HCT116 (cell line): ENCODE measurements around the gene SPATA17. TPM values are rescaled to one million over a fixed set of nuclear protein-coding genes. Genes with fewer than 3 reads are reported as not detected.

Experiments used
- ATAC-seq: fragments of 200-7000 bp; cut with Tn5 transposase; 2 replicates; pipeline ENCODE4 v1.9.1; 2020; ENCODE audit warnings: mild to moderate bottlenecking, moderate library complexity
- BruUV-seq: library from RNA; stranded (reverse); fragments of 400-500 nt; replicated peaks from 2 replicates; lab custom pipeline; 2021; lab: Mats Ljungman, UMichigan
- CTCF ChIA-PET: fragments of 300-600 bp; sonication (Branson Sonifier 250); formaldehyde crosslinking; loops from one replicate; lab custom pipeline; 2021; ENCODE audit warnings: antibody characterized with exemption; lab: Charles Lee
- POLR2A ChIA-PET: fragments of 300-600, 350-600 bp; sonication (Branson Sonifier 250); formaldehyde crosslinking; loops from one replicate; lab custom pipeline; 2021; ENCODE audit warnings: antibody characterized with exemption; lab: Charles Lee
- RAD21 ChIA-PET, 2 experiments: fragments of 300-600 bp; sonication (Branson Sonifier 250); formaldehyde crosslinking; loops; one replicate each; lab custom pipeline; 2023; ENCODE audit warnings: low total read pairs in 2 of 2; ENCODE audit not compliant: uncharacterized antibody in 2 of 2, unreplicated experiment in 2 of 2, low non-redundant PET in 1 of 2; lab: Charles Lee
- DNase-seq: peaks from one replicate; pipeline ENCODE4 v3.0.0-alpha.2; 2010; ENCODE audit warnings: low read depth, low spot score
- H2AFZ ChIP-seq: fragments of 200-600 bp; shearing (Covaris generic), sonication (generic); 2 replicates; pipeline ENCODE4 v1.6.1; 2017; ENCODE audit warnings: low read depth, mixed run types, mixed read lengths, antibody characterized with exemption, low read length; ENCODE audit not compliant: poor library complexity, severe bottlenecking
- H3K27ac ChIP-seq: 2 replicates; pipeline ENCODE4 v1.5.1; 2012; ENCODE audit warnings: low read depth, low read length
- H3K27me3 ChIP-seq: fragments of 200-600 bp; sonication (generic); 2 replicates; pipeline ENCODE4 v1.6.1; 2016; ENCODE audit warnings: mixed run types, low read length, mixed read lengths; ENCODE audit not compliant: insufficient read depth
- H3K36me3 ChIP-seq, 2 experiments: fragments of 200-500 bp in 1 of 2; fragments of 200-600 bp in 1 of 2; sonication (Bioruptor generic) in 1 of 2; sonication (generic) in 1 of 2; 2 replicates each; pipeline versions ENCODE4 v1.5.1 to v1.6.1; 2014 to 2016; ENCODE audit warnings: low read length in 2 of 2, inconsistent platforms in 1 of 2, mixed read lengths in 1 of 2, mixed run types in 1 of 2; ENCODE audit not compliant: insufficient read depth in 2 of 2, control insufficient read depth in 1 of 2
- H3K4me1 ChIP-seq, 2 experiments: fragments of 200-600 bp in 1 of 2; sonication (generic) in 1 of 2; 2 replicates each; pipeline versions ENCODE4 v1.5.1 to v1.6.1; 2012 to 2017; ENCODE audit warnings: low read length in 2 of 2, inconsistent platforms in 1 of 2, mild to moderate bottlenecking in 1 of 2, mixed read lengths in 1 of 2, mixed run types in 1 of 2, moderate library complexity in 1 of 2; ENCODE audit not compliant: insufficient read depth in 2 of 2, control insufficient read depth in 1 of 2
- H3K4me2 ChIP-seq: fragments of 200-600 bp; sonication (generic); 2 replicates; pipeline ENCODE4 v1.6.1; 2017; ENCODE audit warnings: mixed run types, low read length, mixed read lengths
- H3K4me3 ChIP-seq, 2 experiments: fragments of 200-600 bp in 1 of 2; sonication (generic) in 1 of 2; replicated peaks in 1 of 2; 2 replicates each; pipeline ENCODE4 v1.5.1; 2011 to 2016; ENCODE audit warnings: low read length in 2 of 2, control low read depth in 1 of 2, low read depth in 1 of 2, mild to moderate bottlenecking in 1 of 2, mixed read lengths in 1 of 2, mixed run types in 1 of 2
- H3K79me2 ChIP-seq: fragments of 200-600 bp; sonication (generic); 2 replicates; pipeline ENCODE4 v1.6.1; 2017; ENCODE audit warnings: mild to moderate bottlenecking, mixed run types, low read length, moderate library complexity, mixed read lengths; ENCODE audit not compliant: insufficient read depth
- H3K9ac ChIP-seq: fragments of 200-600 bp; sonication (generic); 2 replicates; pipeline ENCODE4 v1.6.1; 2016; ENCODE audit warnings: low read length, mixed read lengths
- H3K9me2 ChIP-seq: fragments of 200-600 bp; sonication (generic), shearing (Covaris generic); 2 replicates; pipeline ENCODE4 v1.6.1; 2017; ENCODE audit warnings: mixed run types, mild to moderate bottlenecking, moderate library complexity; ENCODE audit not compliant: insufficient read depth
- H3K9me3 ChIP-seq, 2 experiments: fragments of 200-500 bp in 1 of 2; fragments of 200-600 bp in 1 of 2; sonication (Bioruptor generic) in 1 of 2; sonication (generic) in 1 of 2; 2 replicates each; pipeline ENCODE4 v1.6.1; 2014 to 2017; ENCODE audit warnings: low read length in 2 of 2, mixed read lengths in 2 of 2, inconsistent platforms in 1 of 2, low read depth in 1 of 2, mild to moderate bottlenecking in 1 of 2, mixed run types in 1 of 2, moderate library complexity in 1 of 2; ENCODE audit not compliant: control insufficient read depth in 1 of 2, insufficient read depth in 1 of 2
- H4K20me1 ChIP-seq: fragments of 200-600 bp; sonication (generic), shearing (Covaris generic); 2 replicates; pipeline ENCODE4 v1.6.1; 2017; ENCODE audit warnings: mixed run types, mild to moderate bottlenecking, moderate library complexity; ENCODE audit not compliant: insufficient read depth
- POLR2A ChIP-seq: IDR thresholded peaks from 2 replicates; pipeline ENCODE4 v1.7.0; 2011; ENCODE audit warnings: borderline replicate concordance; ENCODE audit not compliant: insufficient read depth, insufficient read length; ENCODE audit errors: extremely low read depth
- RAD21 ChIP-seq: IDR thresholded peaks from 2 replicates; pipeline ENCODE4 v1.6.1; 2012; ENCODE audit warnings: low read depth, mild to moderate bottlenecking
- SIN3A ChIP-seq: IDR thresholded peaks from 2 replicates; pipeline ENCODE4 v1.6.1; 2012; ENCODE audit warnings: low read depth
- YY1 ChIP-seq: IDR thresholded peaks from 2 replicates; pipeline ENCODE4 v1.6.1; 2011; ENCODE audit warnings: low read length, low read depth, moderate library complexity, mild to moderate bottlenecking; ENCODE audit not compliant: insufficient replicate concordance; ENCODE audit errors: extremely low read depth
- intact Hi-C: fragments of 100-400 bp; cut with micrococcal nuclease; formaldehyde crosslinking; loops from 2 replicates; pipeline ENCODE4 v1.10.0; 2022
- total RNA-seq: library from RNA; stranded (reverse); gene quantifications from one replicate; pipeline ENCODE4 v1.2.1, GENCODE V29; 2021; ENCODE audit not compliant: unreplicated experiment
- TF ChIP-seq, protein P1 (sequence below): IDR thresholded peaks from 2 replicates; pipeline ENCODE4 v1.6.1; 2012
- TF ChIP-seq, protein P2 (sequence below): IDR thresholded peaks from 2 replicates; pipeline ENCODE4 v1.6.1; 2011; ENCODE audit warnings: mild to moderate bottlenecking, low read length, moderate library complexity; ENCODE audit not compliant: insufficient replicate concordance; ENCODE audit errors: extremely low read depth
- TF ChIP-seq, protein P3 (sequence below), 3 experiments: fragments of 200-600 bp in 1 of 3; sonication (generic) in 1 of 3; IDR thresholded peaks in 2 of 3; conservative IDR thresholded peaks in 1 of 3; 2 replicates each; pipeline ENCODE4 v1.5.1; 2012 to 2017; ENCODE audit warnings: low read depth in 2 of 3, low read length in 2 of 3, antibody characterized with exemption in 1 of 3, borderline replicate concordance in 1 of 3, control low read depth in 1 of 3, mild to moderate bottlenecking in 1 of 3, mixed read lengths in 1 of 3, mixed run types in 1 of 3, moderate library complexity in 1 of 3; ENCODE audit not compliant: insufficient read depth in 1 of 3

Gene SPATA17
- total RNA-seq, 1 experiment from 2014 or later, result 2.5 TPM

DNA sequence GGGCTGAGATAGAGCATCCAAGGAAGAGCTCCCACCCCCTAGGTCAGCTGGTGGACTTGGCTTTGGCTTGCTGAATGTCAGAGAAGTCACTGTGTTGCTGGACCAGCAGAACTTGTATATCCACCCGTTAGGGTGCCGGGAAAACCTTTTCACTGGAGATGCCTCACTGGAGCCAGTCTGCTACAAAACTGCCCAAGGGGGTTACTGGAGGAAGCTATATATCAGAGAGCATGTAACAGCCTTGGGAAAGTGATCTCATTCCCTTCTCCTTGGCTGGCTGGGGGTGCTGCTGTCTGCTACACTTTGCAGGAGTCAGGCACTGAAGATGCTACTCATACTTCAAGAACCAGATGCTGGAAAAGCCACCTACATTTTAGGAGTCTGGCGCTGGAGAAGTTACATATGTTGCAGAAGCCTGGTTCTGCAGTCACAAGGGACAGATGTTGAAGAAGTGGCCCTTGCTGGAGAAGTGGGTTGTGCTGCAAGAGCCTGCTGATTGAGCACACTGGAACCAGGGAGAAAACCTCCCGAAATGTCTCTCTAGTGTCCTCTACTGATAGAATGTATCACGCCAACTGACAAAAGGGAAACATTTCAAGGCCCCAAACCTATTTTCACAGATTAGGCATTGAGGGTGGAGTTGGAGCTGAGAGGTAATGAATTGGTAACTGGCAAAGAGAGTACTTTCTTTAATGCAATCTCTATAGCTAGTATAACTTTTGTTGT is 250.6 kb downstream of the SPATA17 start:
- H3K4me3 ChIP-seq, result no peak overlapping the region
- no peak for DNase-seq
- no peak overlapping the region for H3K4me2 ChIP-seq
- 0 out of 2 replicates have a peak, but pooled peaks cover 6% of the 10 kb centered on the region for H3K27me3 ChIP-seq
- no peaks in the 10 kb centered on the region for H3K79me2 ChIP-seq
- POLR2A ChIA-PET, result no interaction called here
- H3K9ac ChIP-seq, result no peak overlapping the region
- no peak overlapping the region for H2AFZ ChIP-seq
- RAD21 ChIA-PET, result no interaction called here
- 0 out of 2 replicates have a peak, but pooled peaks have one; percentile 13 for TF ChIP-seq RAD21
- no peak for TF ChIP-seq POLR2A
- TF ChIP-seq, protein P1, sequence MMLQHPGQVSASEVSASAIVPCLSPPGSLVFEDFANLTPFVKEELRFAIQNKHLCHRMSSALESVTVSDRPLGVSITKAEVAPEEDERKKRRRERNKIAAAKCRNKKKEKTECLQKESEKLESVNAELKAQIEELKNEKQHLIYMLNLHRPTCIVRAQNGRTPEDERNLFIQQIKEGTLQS, result no peak
- BruUV-seq, result no TSS peak
- intact Hi-C loops, result no loop called here
- H3K9me3 ChIP-seq, result no peaks in the 10 kb centered on the region
- no peaks in the 10 kb centered on the region for H3K4me1 ChIP-seq
- CTCF ChIA-PET, result no interaction called here
- H4K20me1 ChIP-seq, result no peaks in the 10 kb centered on the region
- no peak overlapping the region for H3K27ac ChIP-seq
- H3K36me3 ChIP-seq, result no peaks in the 10 kb centered on the region
- H3K9me2 ChIP-seq, result no peaks in the 10 kb centered on the region
- ATAC-seq, result 0 out of 2 replicates have a peak, but pooled peaks have one; percentile 32

DNA sequence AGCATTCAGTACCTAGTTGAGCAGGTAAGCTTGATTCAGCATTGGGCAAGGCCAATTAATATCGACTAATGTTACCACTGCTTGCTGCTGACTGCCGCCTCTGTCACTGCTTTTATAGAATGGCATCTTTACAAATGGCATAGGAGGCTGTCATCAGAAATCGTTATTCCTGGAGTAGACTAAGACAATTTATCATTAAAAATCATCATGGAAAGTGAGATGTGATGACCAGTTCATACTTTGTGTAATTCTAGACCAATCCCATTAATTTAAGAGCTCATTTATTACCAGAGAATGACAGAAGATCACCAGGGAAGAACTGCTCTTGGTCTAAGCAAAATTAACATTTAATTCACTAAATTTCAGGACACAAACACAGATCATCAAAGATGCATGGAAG is 254.0 kb downstream of the SPATA17 start:
- no peak overlapping the region for H3K4me2 ChIP-seq
- no peak overlapping the region for H2AFZ ChIP-seq
- H3K27me3 ChIP-seq, result peaks cover 10% of the 10 kb centered on the region; the same call in 1 of the 2 replicates
- no peak for DNase-seq
- no peak for ATAC-seq
- H3K4me3 ChIP-seq, result no peak overlapping the region
- intact Hi-C loops, result no loop called here
- H3K4me1 ChIP-seq, result no peaks in the 10 kb centered on the region
- H3K9ac ChIP-seq, result no peak overlapping the region
- POLR2A ChIA-PET, result no interaction called here
- H3K79me2 ChIP-seq, result no peaks in the 10 kb centered on the region
- RAD21 ChIA-PET, result no interaction called here
- H3K36me3 ChIP-seq, result no peaks in the 10 kb centered on the region
- no peaks in the 10 kb centered on the region for H3K9me2 ChIP-seq
- H3K27ac ChIP-seq, result no peak overlapping the region
- TF ChIP-seq, protein P2, sequence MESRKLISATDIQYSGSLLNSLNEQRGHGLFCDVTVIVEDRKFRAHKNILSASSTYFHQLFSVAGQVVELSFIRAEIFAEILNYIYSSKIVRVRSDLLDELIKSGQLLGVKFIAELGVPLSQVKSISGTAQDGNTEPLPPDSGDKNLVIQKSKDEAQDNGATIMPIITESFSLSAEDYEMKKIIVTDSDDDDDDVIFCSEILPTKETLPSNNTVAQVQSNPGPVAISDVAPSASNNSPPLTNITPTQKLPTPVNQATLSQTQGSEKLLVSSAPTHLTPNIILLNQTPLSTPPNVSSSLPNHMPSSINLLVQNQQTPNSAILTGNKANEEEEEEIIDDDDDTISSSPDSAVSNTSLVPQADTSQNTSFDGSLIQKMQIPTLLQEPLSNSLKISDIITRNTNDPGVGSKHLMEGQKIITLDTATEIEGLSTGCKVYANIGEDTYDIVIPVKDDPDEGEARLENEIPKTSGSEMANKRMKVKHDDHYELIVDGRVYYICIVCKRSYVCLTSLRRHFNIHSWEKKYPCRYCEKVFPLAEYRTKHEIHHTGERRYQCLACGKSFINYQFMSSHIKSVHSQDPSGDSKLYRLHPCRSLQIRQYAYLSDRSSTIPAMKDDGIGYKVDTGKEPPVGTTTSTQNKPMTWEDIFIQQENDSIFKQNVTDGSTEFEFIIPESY, result no peak
- TF ChIP-seq, protein P3, sequence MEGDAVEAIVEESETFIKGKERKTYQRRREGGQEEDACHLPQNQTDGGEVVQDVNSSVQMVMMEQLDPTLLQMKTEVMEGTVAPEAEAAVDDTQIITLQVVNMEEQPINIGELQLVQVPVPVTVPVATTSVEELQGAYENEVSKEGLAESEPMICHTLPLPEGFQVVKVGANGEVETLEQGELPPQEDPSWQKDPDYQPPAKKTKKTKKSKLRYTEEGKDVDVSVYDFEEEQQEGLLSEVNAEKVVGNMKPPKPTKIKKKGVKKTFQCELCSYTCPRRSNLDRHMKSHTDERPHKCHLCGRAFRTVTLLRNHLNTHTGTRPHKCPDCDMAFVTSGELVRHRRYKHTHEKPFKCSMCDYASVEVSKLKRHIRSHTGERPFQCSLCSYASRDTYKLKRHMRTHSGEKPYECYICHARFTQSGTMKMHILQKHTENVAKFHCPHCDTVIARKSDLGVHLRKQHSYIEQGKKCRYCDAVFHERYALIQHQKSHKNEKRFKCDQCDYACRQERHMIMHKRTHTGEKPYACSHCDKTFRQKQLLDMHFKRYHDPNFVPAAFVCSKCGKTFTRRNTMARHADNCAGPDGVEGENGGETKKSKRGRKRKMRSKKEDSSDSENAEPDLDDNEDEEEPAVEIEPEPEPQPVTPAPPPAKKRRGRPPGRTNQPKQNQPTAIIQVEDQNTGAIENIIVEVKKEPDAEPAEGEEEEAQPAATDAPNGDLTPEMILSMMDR (IDR thresholded peaks at IDR 0.05 in 2 of 3, conservative IDR thresholded peaks at IDR 0.05 in 1 of 3; ENCODE audit: borderline replicate concordance in 1 of 3, insufficient read depth in 1 of 3, low read depth in 2 of 3, low read length in 2 of 3), result no peak
- TF ChIP-seq RAD21 (no peak), YY1 (no peak), SIN3A (no peak)
- H4K20me1 ChIP-seq, result no peaks in the 10 kb centered on the region
- CTCF ChIA-PET, result no interaction called here
- no TSS peak for BruUV-seq
- H3K9me3 ChIP-seq, result no peaks in the 10 kb centered on the region
